GM12865 (cell line): ENCODE results near the gene GTF2H1.
A peak's percentile ranks its signal among the peaks of the same experiment; 100 is the strongest.

Source experiments
- DNase-seq: peaks from one replicate; pipeline ENCODE4 v3.0.0; 2010; ENCODE audit warnings: low read depth
- H3K4me3 ChIP-seq: 2 replicates; pipeline ENCODE4 v1.5.1; 2011; ENCODE audit warnings: mild to moderate bottlenecking, low read depth, low read length, control low read depth
- TF ChIP-seq, protein P1 (sequence below): IDR thresholded peaks from 2 replicates; pipeline ENCODE4 v1.5.1; 2011; ENCODE audit warnings: low read length, control low read depth, low read depth, inconsistent platforms; ENCODE audit not compliant: insufficient read depth; ENCODE audit errors: missing control alignments

GTF2H1 gene

GRCh38 chr11:18329196-18329870, 7.0 kb downstream of the GTF2H1 start:
- TF ChIP-seq, protein P1, sequence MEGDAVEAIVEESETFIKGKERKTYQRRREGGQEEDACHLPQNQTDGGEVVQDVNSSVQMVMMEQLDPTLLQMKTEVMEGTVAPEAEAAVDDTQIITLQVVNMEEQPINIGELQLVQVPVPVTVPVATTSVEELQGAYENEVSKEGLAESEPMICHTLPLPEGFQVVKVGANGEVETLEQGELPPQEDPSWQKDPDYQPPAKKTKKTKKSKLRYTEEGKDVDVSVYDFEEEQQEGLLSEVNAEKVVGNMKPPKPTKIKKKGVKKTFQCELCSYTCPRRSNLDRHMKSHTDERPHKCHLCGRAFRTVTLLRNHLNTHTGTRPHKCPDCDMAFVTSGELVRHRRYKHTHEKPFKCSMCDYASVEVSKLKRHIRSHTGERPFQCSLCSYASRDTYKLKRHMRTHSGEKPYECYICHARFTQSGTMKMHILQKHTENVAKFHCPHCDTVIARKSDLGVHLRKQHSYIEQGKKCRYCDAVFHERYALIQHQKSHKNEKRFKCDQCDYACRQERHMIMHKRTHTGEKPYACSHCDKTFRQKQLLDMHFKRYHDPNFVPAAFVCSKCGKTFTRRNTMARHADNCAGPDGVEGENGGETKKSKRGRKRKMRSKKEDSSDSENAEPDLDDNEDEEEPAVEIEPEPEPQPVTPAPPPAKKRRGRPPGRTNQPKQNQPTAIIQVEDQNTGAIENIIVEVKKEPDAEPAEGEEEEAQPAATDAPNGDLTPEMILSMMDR: no peak
- peak; percentile 66 for DNase-seq
- H3K4me3 ChIP-seq: no peak overlapping the region

- no peak overlapping the region for H3K4me3 ChIP-seq
- peak; percentile 25 for DNase-seq
- TF ChIP-seq, protein P1: no peak
Measured at GRCh38 chr11:18330921-18331320, 8.6 kb downstream of the GTF2H1 start.

DNA sequence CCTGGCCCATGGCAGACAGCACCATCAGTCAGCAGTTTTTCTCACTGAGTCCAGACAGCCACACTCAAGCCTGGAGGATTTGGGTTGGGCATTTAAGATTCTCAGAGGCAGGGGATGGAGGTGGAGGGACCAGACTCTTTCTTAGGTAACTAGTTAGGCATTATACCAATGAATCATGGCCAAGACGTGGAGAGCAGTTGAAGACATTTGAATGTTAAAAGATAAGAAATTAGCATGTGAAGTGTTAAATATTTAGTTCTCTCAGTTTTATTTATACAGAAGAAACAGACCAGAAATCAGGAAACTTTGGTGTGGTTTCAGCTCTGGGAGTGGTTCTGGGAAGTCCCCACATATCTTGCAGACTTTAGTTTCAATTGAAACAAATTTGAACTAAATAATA, 9.9 kb downstream of the GTF2H1 start:
- no peak overlapping the region for H3K4me3 ChIP-seq
- TF ChIP-seq, protein P1: no peak
- DNase-seq: peak; percentile 12

- no peak for DNase-seq
- H3K4me3 ChIP-seq: no peak overlapping the region
- TF ChIP-seq, protein P1: no peak
Measured at GRCh38 chr11:18332891-18333290, 10.5 kb downstream of the GTF2H1 start.

DNA sequence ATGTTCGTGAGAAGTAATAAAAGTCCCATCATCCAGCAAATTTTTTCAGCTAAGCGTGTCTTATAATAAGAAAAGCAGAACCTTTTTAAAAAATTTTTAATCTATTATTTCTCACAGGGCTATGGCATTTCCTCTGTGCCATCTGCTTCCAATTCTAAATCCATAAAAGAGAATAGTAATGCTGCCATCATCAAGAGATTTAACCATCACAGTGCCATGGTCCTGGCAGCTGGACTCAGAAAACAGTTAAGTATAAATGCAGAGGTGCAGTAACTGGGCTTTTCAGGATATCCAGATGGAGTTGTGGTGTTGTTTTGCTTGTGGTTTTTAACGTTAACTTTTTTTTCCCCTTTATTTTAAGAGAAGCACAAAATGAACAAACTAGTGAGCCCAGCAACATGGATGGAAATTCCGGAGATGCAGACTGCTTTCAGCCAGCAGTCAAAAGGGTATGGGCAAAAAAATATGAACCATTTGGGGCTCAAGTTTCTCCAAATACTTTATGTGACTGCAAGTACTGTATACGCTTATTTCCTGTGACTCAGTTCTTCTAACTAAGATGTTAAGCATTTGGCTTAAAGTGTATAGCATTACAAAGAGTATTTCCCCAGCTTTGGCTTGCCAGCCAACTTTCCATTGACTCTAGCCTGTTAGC, 25.2 kb downstream of the GTF2H1 start:
- DNase-seq: no peak
- TF ChIP-seq, protein P1: no peak
- no peak overlapping the region for H3K4me3 ChIP-seq

GRCh38 chr11:18352581-18352980, 30.2 kb downstream of the GTF2H1 start:
- DNase-seq: no peak
- TF ChIP-seq, protein P1: no peak
- no peak overlapping the region for H3K4me3 ChIP-seq

DNA sequence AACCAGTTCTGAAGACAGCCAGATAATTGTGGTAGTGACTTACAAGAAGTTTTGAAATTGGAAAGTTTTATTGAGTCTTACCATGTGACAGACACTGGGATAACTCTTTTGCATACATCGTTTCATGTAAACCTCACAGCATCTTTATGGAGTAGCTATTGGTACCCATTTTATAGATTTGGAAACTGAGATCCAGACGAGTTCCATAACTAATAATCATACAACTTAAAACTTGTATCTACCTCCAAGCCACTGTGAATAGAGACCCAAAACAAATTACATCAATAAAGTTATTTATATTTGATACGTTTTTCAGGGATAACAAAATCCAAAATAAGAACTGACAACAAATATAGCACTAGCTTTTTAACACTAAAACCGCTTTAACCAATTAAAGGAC, 36.3 kb downstream of the GTF2H1 start:
- H3K4me3 ChIP-seq: no peak overlapping the region
- DNase-seq: no peak
- TF ChIP-seq, protein P1: no peak
